K562 (cell line): ENCODE results near the gene CYP51A1. TPM values are rescaled to one million over a fixed set of nuclear protein-coding genes. Genes with fewer than 3 reads are reported as not detected.

Source experiments
- BRCA1 ChIP-seq, 2 experiments: fragments of 450-650 bp in 1 of 2; sonication (generic) in 1 of 2; formaldehyde crosslinking in 1 of 2; IDR thresholded peaks; 2 replicates each; pipeline versions ENCODE4 v1.5.0 to v1.6.1; 2017 to 2020; ENCODE audit warnings: mild to moderate bottlenecking in 1 of 2, missing genetic modification reagents in 1 of 2
- CEBPZ ChIP-seq: fragments of 150-350 bp; IDR thresholded peaks from 2 replicates; pipeline ENCODE4 v1.6.1; 2014; ENCODE audit warnings: low read depth, mild to moderate bottlenecking, low read length, borderline replicate concordance
- DPF2 ChIP-seq: fragments of 450-650 bp; IDR thresholded peaks from 2 replicates; pipeline ENCODE4 v1.6.1; 2016
- ELF2 ChIP-seq: fragments of 250-450 bp; sonication (Bioruptor Pico); IDR thresholded peaks from 2 replicates; pipeline ENCODE4 v1.5.0; 2021; ENCODE audit warnings: mild to moderate bottlenecking
- HDAC3 ChIP-seq: fragments of 450-650 bp; IDR thresholded peaks from 2 replicates; pipeline ENCODE4 v1.6.1; 2018; ENCODE audit warnings: borderline replicate concordance, mild to moderate bottlenecking, moderate library complexity; ENCODE audit not compliant: partially characterized antibody
- KAT8 ChIP-seq: fragments of 450-650 bp; IDR thresholded peaks from 2 replicates; pipeline ENCODE4 v1.6.1; 2016; ENCODE audit warnings: low read depth, mild to moderate bottlenecking
- NFYB ChIP-seq: IDR thresholded peaks from 2 replicates; pipeline ENCODE4 v1.6.1; 2011; ENCODE audit warnings: mild to moderate bottlenecking, moderate library complexity; ENCODE audit not compliant: insufficient read length; ENCODE audit errors: extremely low read depth
- SFPQ ChIP-seq: fragments of 200-400 bp; formaldehyde crosslinking; IDR thresholded peaks from 2 replicates; pipeline ENCODE4 v1.6.1; 2017; ENCODE audit warnings: mild to moderate bottlenecking, low read depth, low read length, moderate library complexity
- SMARCA5 ChIP-seq: fragments of 450-650 bp; IDR thresholded peaks from 2 replicates; pipeline ENCODE4 v1.6.1; 2016
- THRA ChIP-seq: fragments of 450-650 bp; IDR thresholded peaks from 2 replicates; pipeline ENCODE4 v1.6.1; 2017; ENCODE audit warnings: mild to moderate bottlenecking, moderate library complexity
- USF1 ChIP-seq: sonication (generic); formaldehyde crosslinking; IDR thresholded peaks from 2 replicates; pipeline ENCODE4 v1.9.0; 2022; ENCODE audit warnings: mild to moderate bottlenecking, missing genetic modification reagents
- XRCC3 ChIP-seq: fragments of 450-650 bp; IDR thresholded peaks from 2 replicates; pipeline ENCODE4 v1.6.1; 2017; ENCODE audit warnings: mild to moderate bottlenecking, moderate library complexity
- ZMIZ1 ChIP-seq, 2 experiments: fragments of 150-350 bp in 1 of 2; IDR thresholded peaks; 2 replicates each; pipeline ENCODE4 v1.6.1; 2012 to 2016; ENCODE audit warnings: low read depth in 2 of 2, low read length in 2 of 2, mild to moderate bottlenecking in 1 of 2, moderate library complexity in 1 of 2
- ZNF165 ChIP-seq: fragments of 250-450 bp; sonication (Bioruptor Pico); IDR thresholded peaks from 2 replicates; pipeline ENCODE4 v1.4.0; 2020; ENCODE audit warnings: borderline replicate concordance
- ZNF561 ChIP-seq: fragments of 450-650 bp; formaldehyde crosslinking; conservative IDR thresholded peaks from 2 replicates; pipeline ENCODE4 v1.4.0; 2020; ENCODE audit warnings: mild to moderate bottlenecking, moderate library complexity
- polyA plus RNA-seq, 8 experiments: library from polyadenylated mRNA; depleted of rRNA in 4 of 8; stranded (reverse) in 5 of 8; unstranded in 3 of 8; fragments of >200 nt; fragmentation: Nextera tagmentation in 2 of 8; fragmentation: Illumina TruSeq in 1 of 8; extraction: Ambion mirVana in 2 of 8; extraction: Trizol in 1 of 8; gene quantifications; 2 replicates each; pipeline versions ENCODE4 v1.2.1 to v1.2.3, GENCODE V29; 2011 to 2014; ENCODE audit warnings: inconsistent platforms in 1 of 8, missing spikeins in 1 of 8
- total RNA-seq, 7 experiments: library from RNA; depleted of rRNA in 6 of 7; stranded (reverse); fragments of >200 nt in 6 of 7; fragmentation: Illumina TruSeq in 2 of 7; extraction: Trizol in 2 of 7; gene quantifications; 2 replicates each; pipeline versions ENCODE4 v1.2.1 to v1.2.3, GENCODE V29; 2011 to 2021; ENCODE audit warnings: low replicate concordance in 1 of 7

CYP51A1 gene
- total and polyA plus RNA-seq, 9 of the 15 experiments (the other 6 are each of a cell fraction or from before 2014, with no cell fraction given): 35.4 to 151 (median 80.3) TPM

GRCh38 chr7:92133737-92134270 is 473 bp downstream of the CYP51A1 start (continued):
- TF ChIP-seq ZMIZ1 (IDR thresholded peaks at IDR 0.05; ENCODE audit: low read depth in 2 of 2, low read length in 2 of 2) (no peak), ZNF561 (CRISPR knock-in tag) (no peak), HDAC3 (no peak), DPF2 (peak; percentile 45; the same call in 1 of the 2 replicates), ELF2 (CRISPR knock-in tag) (peak; percentile 55), USF1 (CRISPR knock-in tag) (no peak), SFPQ (no peak), CEBPZ (no peak), NFYB (no peak), XRCC3 (no peak), KAT8 (no peak), BRCA1 (IDR thresholded peaks at IDR 0.05) (no peak), BRCA1 (CRISPR knock-in tag; IDR thresholded peaks at IDR 0.05) (no peak), ZNF165 (CRISPR knock-in tag) (0 out of 2 replicates have a peak, but pooled peaks have one; percentile 43), SMARCA5 (no peak; the same call in 1 of the 2 replicates), THRA (no peak)
